ENCODE data around the gene SLC7A1.

The SLC7A1 gene

GRCh38 chr13:29510651-29511084 lies 84.8 kb downstream of the SLC7A1 start:
- DNase-seq (ENCODE audit: low spot score), result no peak

- no peak for DNase-seq (ENCODE audit: low spot score)
Measured at GRCh38 chr13:29509999-29510589, 85.4 kb downstream of the SLC7A1 start.

- no peak for DNase-seq (ENCODE audit: low spot score)
Measured at GRCh38 chr13:29508876-29509252, 86.6 kb downstream of the SLC7A1 start.

- DNase-seq (ENCODE audit: low spot score), result peak; percentile 84
Measured at GRCh38 chr13:29508130-29508875, 87.2 kb downstream of the SLC7A1 start.

DNA sequence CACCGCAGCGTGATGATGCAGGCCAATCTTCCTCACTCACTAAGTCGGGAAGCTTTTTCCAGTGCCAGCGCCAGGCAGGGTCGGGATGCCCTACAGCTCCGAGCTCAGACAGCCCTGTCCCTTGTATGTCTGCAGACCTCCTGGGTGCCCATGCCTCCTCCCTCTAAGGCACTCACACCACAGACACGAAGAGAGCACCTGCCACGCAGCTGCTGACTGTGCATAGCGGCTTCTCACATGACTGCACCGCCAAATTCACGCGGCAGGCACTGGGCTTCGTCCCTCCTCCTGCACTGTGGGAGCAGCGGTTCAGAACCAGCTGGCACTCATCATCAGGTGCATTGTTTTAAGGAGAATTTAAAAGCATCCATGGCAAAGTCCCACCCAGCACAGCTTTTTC lies 88.1 kb downstream of the SLC7A1 start:
- no peak for DNase-seq (ENCODE audit: low spot score)

DNA sequence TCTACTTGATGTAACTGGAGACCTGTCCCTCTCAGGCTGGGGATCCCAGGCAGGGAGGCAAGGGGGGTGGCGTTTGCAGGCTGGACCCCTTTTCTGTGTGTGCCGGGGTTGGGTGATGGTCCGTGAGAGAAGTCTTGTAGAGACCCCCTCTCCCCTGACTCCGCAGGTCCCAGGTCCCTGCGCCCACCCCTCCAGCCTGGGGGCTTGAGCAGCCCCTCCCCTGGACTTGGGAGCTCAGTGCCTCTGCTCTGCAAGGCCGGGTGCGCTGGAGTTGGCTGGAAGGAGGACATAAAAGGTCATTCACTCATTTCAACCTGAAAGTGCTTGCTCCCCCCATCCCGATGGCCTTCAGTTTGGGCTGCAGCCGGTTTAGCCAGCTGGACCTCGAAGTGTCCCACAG lies 89.5 kb downstream of the SLC7A1 start:
- DNase-seq (ENCODE audit: low spot score), result no peak

- no peak for DNase-seq (ENCODE audit: low spot score)
Measured at GRCh38 chr13:29505511-29505910, 90.0 kb downstream of the SLC7A1 start.

DNA sequence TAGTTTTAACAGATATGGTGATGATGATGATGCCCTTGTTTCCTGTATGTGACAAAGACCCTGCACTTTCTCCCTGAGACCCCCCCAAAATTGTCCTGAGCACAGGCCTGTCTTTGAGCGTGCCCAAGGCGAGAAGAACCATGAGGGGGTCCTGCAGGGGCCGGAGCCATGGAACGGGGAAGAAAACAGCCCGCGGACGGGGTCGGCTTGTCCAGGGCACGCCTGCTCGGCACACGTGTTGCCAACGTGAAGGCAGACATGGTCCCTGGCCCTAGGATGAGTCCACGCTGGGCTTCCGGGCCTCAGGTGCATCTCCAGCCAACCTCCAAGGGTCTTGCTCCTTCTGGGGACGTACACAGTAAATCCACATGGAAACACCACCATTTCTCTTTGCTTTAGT lies 90.8 kb downstream of the SLC7A1 start:
- no peak for DNase-seq (ENCODE audit: low spot score)

GRCh38 chr13:29503041-29503837 lies 92.2 kb downstream of the SLC7A1 start:
- DNase-seq (ENCODE audit: low spot score), result no peak

DNA sequence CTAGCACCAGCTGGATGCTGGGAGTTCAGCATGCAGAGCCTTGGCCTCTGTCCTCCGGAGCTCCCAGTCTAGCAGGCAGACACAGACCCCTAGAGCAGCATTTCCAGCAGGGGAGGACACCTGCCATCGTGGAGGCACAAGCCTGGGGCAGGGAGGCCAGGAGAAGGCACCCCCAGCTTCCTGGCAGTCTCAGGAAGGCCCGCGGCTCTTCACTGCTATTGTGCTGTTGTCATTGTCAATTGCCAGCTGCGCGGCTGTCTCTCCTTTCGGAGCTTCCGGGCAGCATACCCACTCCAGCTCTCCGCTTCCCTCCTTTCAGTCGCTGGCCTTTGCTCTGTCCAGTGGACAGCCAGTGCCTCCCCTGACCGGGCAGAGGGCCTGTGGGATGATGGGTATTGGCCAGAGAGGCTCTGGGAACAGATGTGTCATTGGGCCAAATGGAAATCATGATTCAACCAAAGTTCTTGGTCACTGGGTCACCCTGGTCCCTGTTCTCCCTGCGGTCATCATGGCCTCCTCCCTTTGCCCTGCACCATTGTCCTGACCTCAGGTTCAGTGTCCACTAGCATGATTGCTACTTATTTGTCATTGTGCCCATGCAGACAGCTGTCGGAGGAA lies 93.0 kb downstream of the SLC7A1 start:
- no peak for DNase-seq (ENCODE audit: low spot score)

- DNase-seq (ENCODE audit: low spot score), result no peak
Measured at GRCh38 chr13:29501674-29502073, 93.8 kb downstream of the SLC7A1 start.

DNA sequence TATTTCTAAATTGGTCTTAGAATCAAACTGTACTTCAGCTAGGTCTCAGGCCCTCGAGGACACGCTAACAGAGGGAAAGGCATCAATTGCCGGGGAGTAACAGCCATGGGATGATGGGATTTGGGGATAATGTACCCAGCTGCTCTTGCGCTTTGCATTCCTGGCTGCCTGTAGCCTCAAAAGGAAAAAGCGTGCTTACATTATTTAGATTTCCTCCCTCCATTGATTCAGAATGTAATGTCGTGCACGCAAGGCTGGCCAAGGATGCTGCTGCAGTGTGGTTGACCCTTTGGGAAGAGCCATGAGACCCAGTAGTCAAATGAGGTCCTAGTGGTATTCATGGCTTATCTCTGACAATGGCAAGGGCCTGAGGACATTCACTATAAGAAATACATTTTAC lies 95.1 kb downstream of the SLC7A1 start:
- no peak for DNase-seq (ENCODE audit: low spot score)

DNA sequence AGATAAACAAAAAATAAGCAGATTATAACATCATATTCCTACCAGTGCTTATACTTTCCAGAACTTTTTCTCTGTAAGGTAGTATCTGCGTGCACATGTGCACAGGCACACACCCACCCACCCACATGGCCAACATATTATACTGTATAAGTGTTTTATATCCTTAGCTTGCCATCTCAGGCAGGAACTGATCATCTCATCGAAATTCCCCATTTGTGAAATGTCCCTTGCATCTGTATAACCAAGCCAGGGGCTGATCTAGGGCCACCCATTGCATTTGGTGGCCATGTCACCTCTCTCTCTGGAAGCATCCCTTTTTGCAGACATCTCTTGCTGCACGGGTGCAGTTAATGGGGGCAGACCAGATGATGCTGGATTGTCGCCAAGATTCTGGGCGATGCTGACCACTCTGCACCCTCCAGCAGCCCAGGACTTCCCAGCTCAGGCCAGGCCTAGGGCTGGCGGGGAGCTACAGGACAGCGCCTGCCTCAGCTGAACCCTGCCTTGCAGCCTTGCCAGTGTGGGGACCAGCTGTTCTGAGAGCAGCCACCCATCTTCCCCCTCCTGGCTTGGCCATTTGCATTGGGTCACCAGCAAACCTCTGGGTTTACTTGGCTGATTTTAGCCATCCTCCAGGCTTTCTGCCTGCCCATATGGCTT lies 95.9 kb downstream of the SLC7A1 start:
- DNase-seq (ENCODE audit: low spot score), result no peak

GRCh38 chr13:29498426-29499040 lies 97.0 kb downstream of the SLC7A1 start:
- DNase-seq (ENCODE audit: low spot score), result no peak

GRCh38 chr13:29497137-29497654 lies 98.3 kb downstream of the SLC7A1 start:
- no peak for DNase-seq (ENCODE audit: low spot score)

- no peak for DNase-seq (ENCODE audit: low spot score)
Measured at GRCh38 chr13:29496241-29496712, 99.2 kb downstream of the SLC7A1 start.

GRCh38 chr13:29494520-29494919 lies 101.0 kb downstream of the SLC7A1 start:
- DNase-seq (ENCODE audit: low spot score), result no peak

GRCh38 chr13:29493796-29494195 lies 101.7 kb downstream of the SLC7A1 start:
- no peak for DNase-seq (ENCODE audit: low spot score)

DNA sequence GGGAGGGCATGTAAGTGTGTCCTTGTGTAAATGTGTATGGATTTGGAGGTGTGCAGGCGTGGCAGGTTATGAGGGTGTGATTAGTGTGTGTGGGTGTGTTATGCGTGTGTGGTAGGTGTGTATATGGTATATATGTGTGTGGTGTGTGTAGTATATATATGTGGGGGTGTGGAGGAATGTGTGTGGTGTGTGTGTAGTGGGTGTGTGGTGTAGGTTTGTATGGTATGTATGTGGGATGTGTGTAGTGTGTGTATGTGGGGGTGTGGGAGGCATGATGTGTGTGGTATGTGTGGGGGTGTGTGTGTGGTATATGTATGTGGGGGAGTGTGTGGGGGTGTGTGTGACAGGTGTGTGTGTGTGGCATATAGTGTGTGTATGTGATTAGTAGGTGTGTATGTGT lies 104.2 kb downstream of the SLC7A1 start:
- no peak for DNase-seq (ENCODE audit: low spot score)

DNA sequence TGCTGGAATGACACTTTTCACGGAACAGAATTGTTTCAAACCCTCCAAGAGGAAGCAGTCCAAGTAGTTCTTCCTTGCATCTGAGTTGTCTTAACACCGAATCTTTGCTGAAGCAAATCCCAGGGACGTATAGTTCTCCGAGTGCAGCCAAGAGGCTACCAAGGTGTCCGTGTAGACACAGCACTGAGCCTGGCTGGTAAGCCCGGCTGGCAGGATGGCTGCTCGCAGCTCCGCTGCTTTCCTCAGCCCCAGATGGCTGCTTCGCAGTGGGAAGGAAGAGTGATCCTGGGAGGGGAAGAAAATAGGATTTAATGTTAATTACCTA lies 105.0 kb downstream of the SLC7A1 start:
- no peak for DNase-seq (ENCODE audit: low spot score)
